ENCODE data around the gene CCNT1. TPM values are rescaled to one million over a fixed set of nuclear protein-coding genes. Genes with fewer than 3 reads are reported as not detected.

CCNT1 gene
- total RNA-seq, 1 donor, result 25.0 TPM

- H4K20me1 ChIP-seq (ENCODE audit: insufficient read depth, low read length), result peaks cover 3% of the 10 kb centered on the region
- no peak overlapping the region for H2AFZ ChIP-seq (ENCODE audit: low read length)
- H3K27ac ChIP-seq (ENCODE audit: low read depth, low read length), result no peak overlapping the region
- no peak overlapping the region for H3K4me3 ChIP-seq (ENCODE audit: insufficient read depth, low read length)
- no peak for TF ChIP-seq CTCF (IDR thresholded peaks at IDR 0.05; ENCODE audit: extremely low read depth, low read depth, low read length)
- no peaks in the 10 kb centered on the region for H3K9me3 ChIP-seq (ENCODE audit: low read depth, low read length)
- no peaks in the 10 kb centered on the region for H3K4me1 ChIP-seq (ENCODE audit: insufficient read depth, low read length)
- H3K79me2 ChIP-seq (ENCODE audit: insufficient read depth, low read length), result peaks cover 20% of the 10 kb centered on the region
- H3K36me3 ChIP-seq (ENCODE audit: insufficient read depth, low read length), result peaks cover 57% of the 10 kb centered on the region
- H3K4me2 ChIP-seq (ENCODE audit: insufficient read depth, low read length), result no peak overlapping the region
- DNase-seq (ENCODE audit: insufficient read length, low spot score, missing footprints), result peak; percentile 32
- H3K27me3 ChIP-seq (ENCODE audit: insufficient read depth, low read length), result no peaks in the 10 kb centered on the region
Observed at GRCh38 chr12:48696626-48697025, 19.9 kb downstream of the CCNT1 start.

GRCh38 chr12:48695859-48696258 is 20.6 kb downstream of the CCNT1 start:
- no peak overlapping the region for H3K4me2 ChIP-seq (ENCODE audit: insufficient read depth, low read length)
- H3K79me2 ChIP-seq (ENCODE audit: insufficient read depth, low read length), result peaks cover 26% of the 10 kb centered on the region
- H3K27me3 ChIP-seq (ENCODE audit: insufficient read depth, low read length), result no peaks in the 10 kb centered on the region
- TF ChIP-seq CTCF (IDR thresholded peaks at IDR 0.05; ENCODE audit: extremely low read depth, low read depth, low read length), result no peak
- H3K9me3 ChIP-seq (ENCODE audit: low read depth, low read length), result no peaks in the 10 kb centered on the region
- no peak overlapping the region for H2AFZ ChIP-seq (ENCODE audit: low read length)
- no peaks in the 10 kb centered on the region for H3K4me1 ChIP-seq (ENCODE audit: insufficient read depth, low read length)
- peak; percentile 6 for DNase-seq (ENCODE audit: insufficient read length, low spot score, missing footprints)
- no peak overlapping the region for H3K4me3 ChIP-seq (ENCODE audit: insufficient read depth, low read length)
- no peak overlapping the region for H3K27ac ChIP-seq (ENCODE audit: low read depth, low read length)
- peaks cover 62% of the 10 kb centered on the region for H3K36me3 ChIP-seq (ENCODE audit: insufficient read depth, low read length)
- H4K20me1 ChIP-seq (ENCODE audit: insufficient read depth, low read length), result peaks cover 3% of the 10 kb centered on the region

GRCh38 chr12:48694038-48694437 is 22.5 kb downstream of the CCNT1 start:
- no peak for TF ChIP-seq CTCF (IDR thresholded peaks at IDR 0.05; ENCODE audit: extremely low read depth, low read depth, low read length)
- peaks cover 30% of the 10 kb centered on the region for H3K79me2 ChIP-seq (ENCODE audit: insufficient read depth, low read length)
- peaks cover 72% of the 10 kb centered on the region for H3K36me3 ChIP-seq (ENCODE audit: insufficient read depth, low read length)
- no peak overlapping the region for H2AFZ ChIP-seq (ENCODE audit: low read length)
- no peak overlapping the region for H3K4me3 ChIP-seq (ENCODE audit: insufficient read depth, low read length)
- no peaks in the 10 kb centered on the region for H3K4me1 ChIP-seq (ENCODE audit: insufficient read depth, low read length)
- H3K9me3 ChIP-seq (ENCODE audit: low read depth, low read length), result no peaks in the 10 kb centered on the region
- no peak overlapping the region for H3K4me2 ChIP-seq (ENCODE audit: insufficient read depth, low read length)
- peaks cover 9% of the 10 kb centered on the region for H4K20me1 ChIP-seq (ENCODE audit: insufficient read depth, low read length)
- no peaks in the 10 kb centered on the region for H3K27me3 ChIP-seq (ENCODE audit: insufficient read depth, low read length)
- no peak for DNase-seq (ENCODE audit: insufficient read length, low spot score, missing footprints)
- no peak overlapping the region for H3K27ac ChIP-seq (ENCODE audit: low read depth, low read length)

GRCh38 chr12:48693572-48693971 is 22.9 kb downstream of the CCNT1 start:
- no peak overlapping the region for H3K4me2 ChIP-seq (ENCODE audit: insufficient read depth, low read length)
- H3K4me3 ChIP-seq (ENCODE audit: insufficient read depth, low read length), result no peak overlapping the region
- no peak overlapping the region for H3K27ac ChIP-seq (ENCODE audit: low read depth, low read length)
- H3K79me2 ChIP-seq (ENCODE audit: insufficient read depth, low read length), result peaks cover 30% of the 10 kb centered on the region
- H3K36me3 ChIP-seq (ENCODE audit: insufficient read depth, low read length), result peaks cover 74% of the 10 kb centered on the region
- H3K4me1 ChIP-seq (ENCODE audit: insufficient read depth, low read length), result no peaks in the 10 kb centered on the region
- H2AFZ ChIP-seq (ENCODE audit: low read length), result no peak overlapping the region
- no peaks in the 10 kb centered on the region for H3K27me3 ChIP-seq (ENCODE audit: insufficient read depth, low read length)
- H3K9me3 ChIP-seq (ENCODE audit: low read depth, low read length), result no peaks in the 10 kb centered on the region
- peaks cover 10% of the 10 kb centered on the region for H4K20me1 ChIP-seq (ENCODE audit: insufficient read depth, low read length)
- TF ChIP-seq CTCF (IDR thresholded peaks at IDR 0.05; ENCODE audit: extremely low read depth, low read depth, low read length), result no peak
- no peak for DNase-seq (ENCODE audit: insufficient read length, low spot score, missing footprints)

All from osteoblast (primary cell).